Smooth muscle cell (in vitro differentiated cells): ENCODE results near the gene PSPN. TPM values are rescaled to one million over a fixed set of nuclear protein-coding genes. Genes with fewer than 3 reads are reported as not detected.

Experiments used
- DNase-seq: peaks from one replicate; lab custom pipeline; 2025; ENCODE audit not compliant: unreplicated experiment; lab: John Stamatoyannopoulos, UW
- H2AFZ ChIP-seq: fragments of 200-600 bp; sonication (generic); 2 replicates; pipeline ENCODE4 v1.6.0; 2016; ENCODE audit warnings: antibody characterized with exemption, low read depth, mild to moderate bottlenecking
- H3F3A ChIP-seq: fragments of 200-600 bp; sonication (generic); 2 replicates; pipeline ENCODE4 v1.6.0; 2017; ENCODE audit warnings: antibody characterized with exemption, low read depth
- H3K27ac ChIP-seq: fragments of 200-600 bp; sonication (generic); 2 replicates; pipeline ENCODE4 v1.5.1; 2016; ENCODE audit warnings: low read depth, mild to moderate bottlenecking
- H3K27me3 ChIP-seq: fragments of 200-600 bp; sonication (generic); 2 replicates; pipeline ENCODE4 v1.6.1; 2016; ENCODE audit warnings: low read depth, mild to moderate bottlenecking
- H3K36me3 ChIP-seq: fragments of 200-600 bp; sonication (generic); 2 replicates; pipeline ENCODE4 v1.5.1; 2016; ENCODE audit warnings: low read depth
- H3K4me1 ChIP-seq: fragments of 200-600 bp; sonication (generic); 2 replicates; pipeline ENCODE4 v1.5.1; 2016; ENCODE audit warnings: low read depth
- H3K4me2 ChIP-seq: fragments of 200-600 bp; sonication (generic); 2 replicates; pipeline ENCODE4 v1.6.0; 2016; ENCODE audit warnings: mild to moderate bottlenecking
- H3K4me3 ChIP-seq: fragments of 200-600 bp; sonication (generic); 2 replicates; pipeline ENCODE4 v1.5.1; 2016; ENCODE audit warnings: mild to moderate bottlenecking
- H3K79me2 ChIP-seq: fragments of 200-600 bp; sonication (generic); 2 replicates; pipeline ENCODE4 v1.6.0; 2016; ENCODE audit warnings: low read depth, mild to moderate bottlenecking
- H3K9ac ChIP-seq: fragments of 200-600 bp; sonication (generic); 2 replicates; pipeline ENCODE4 v1.6.0; 2016; ENCODE audit warnings: low read depth
- H3K9me3 ChIP-seq: fragments of 200-600 bp; sonication (generic); replicated peaks from 2 replicates; pipeline ENCODE4 v1.5.1; 2016; ENCODE audit warnings: low read depth
- H4K20me1 ChIP-seq: fragments of 200-600 bp; sonication (generic); 2 replicates; pipeline ENCODE4 v1.6.0; 2016; ENCODE audit warnings: low read depth
- CTCF ChIP-seq: fragments of 200-600 bp; sonication (generic); IDR thresholded peaks from 2 replicates; pipeline ENCODE4 v1.5.1; 2017; ENCODE audit warnings: borderline replicate concordance, mild to moderate bottlenecking, antibody characterized with exemption; ENCODE audit not compliant: insufficient read depth, poor library complexity, severe bottlenecking
- WGBS: methylation state at CpG from one replicate; pipeline ENCODE4 v1.1.7; 2016; ENCODE audit warnings: low lambda C conversion rate; 5-methylcytosine and 5-hydroxymethylcytosine counted together
- polyA plus RNA-seq: library from polyadenylated mRNA; unstranded; fragments of >200 nt; fragmentation: Nextera tagmentation; extraction: Ambion mirVana; gene quantifications from 2 replicates; pipeline ENCODE4 v1.2.1, GENCODE V29; 2016
- total RNA-seq: library from RNA; depleted of rRNA; stranded (reverse); fragments of >200 nt; gene quantifications from 2 replicates; pipeline ENCODE4 v1.2.3, GENCODE V29; 2014

Gene PSPN
- 0.67 and 1.2 TPM in 2 replicates for total RNA-seq
- 2.0 and 2.1 TPM in 2 replicates for polyA plus RNA-seq

- Histone ChIP-seq H3K9ac (no peak within 1 kb of the TSS), H4K20me1 (no peaks in the 10 kb centered on the region), H3K79me2 (no peaks in the 10 kb centered on the region), H3K27me3 (no peaks in the 10 kb centered on the region), H3K4me2 (no peak within 1 kb of the TSS), H3K4me1 (peaks cover 5% of the 10 kb centered on the region), H3K36me3 (peaks cover 12% of the 10 kb centered on the region), H2AFZ (no peak within 1 kb of the TSS), H3K27ac (peak within 1 kb of the TSS; percentile 28), H3K4me3 (no peak within 1 kb of the TSS), H3F3A (peaks cover 15% of the 10 kb centered on the region), H3K9me3 (no peaks in the 10 kb centered on the region)
- 93% methylated on average over 23 of the region's 25 CpGs for WGBS
- no peak for TF ChIP-seq CTCF
- DNase-seq: no peak
Observed at GRCh38 chr19:6375411-6376010, at the start of gene PSPN. PSPN (minus strand) TSS chr19:6375933; CDS start chr19:6375849, 84 bp downstream.

GRCh38 chr19:6424939-6425731 is 49.4 kb upstream of the PSPN start:
- Histone ChIP-seq H3K4me2 (no peak overlapping the region), H3K79me2 (peaks cover 40% of the 10 kb centered on the region), H4K20me1 (peaks cover 40% of the 10 kb centered on the region), H3F3A (no peaks in the 10 kb centered on the region), H3K4me1 (peaks cover 11% of the 10 kb centered on the region), H3K4me3 (no peak overlapping the region), H3K27me3 (peaks cover 6% of the 10 kb centered on the region), H3K36me3 (no peaks in the 10 kb centered on the region), H3K9me3 (no peaks in the 10 kb centered on the region), H3K27ac (peak overlapping the region; percentile 37), H2AFZ (no peak overlapping the region), H3K9ac (no peak overlapping the region)
- peak; percentile 94 for DNase-seq
- 10% methylated on average over 40 of the region's 43 CpGs for WGBS
- TF ChIP-seq CTCF: no peak

- no peaks in the 10 kb centered on the region for H3K27me3 ChIP-seq
- no peak within 1 kb of the TSS for H2AFZ ChIP-seq
- H3K27ac ChIP-seq: peak within 1 kb of the TSS; percentile 42
- no peaks in the 10 kb centered on the region for H3K36me3 ChIP-seq
- no peak for DNase-seq
- peak within 1 kb of the TSS; percentile 94 for H3K4me3 ChIP-seq
- no peaks in the 10 kb centered on the region for H3F3A ChIP-seq
- H3K9ac ChIP-seq: peak within 1 kb of the TSS; percentile 89
- H3K79me2 ChIP-seq: peaks cover 48% of the 10 kb centered on the region
- WGBS: 2% methylated on average over 31 of the region's 114 CpGs
- H4K20me1 ChIP-seq: peaks cover 48% of the 10 kb centered on the region
- H3K4me1 ChIP-seq: peaks cover 11% of the 10 kb centered on the region
- peak within 1 kb of the TSS; percentile 94 for H3K4me2 ChIP-seq
- H3K9me3 ChIP-seq: no peaks in the 10 kb centered on the region
- no peak for TF ChIP-seq CTCF
Observed at GRCh38 chr19:6424195-6424938, 48.6 kb upstream of the PSPN start, which contains the start of gene KHSRP. KHSRP (minus strand) TSS chr19:6424811; CDS start chr19:6424701, 110 bp downstream.
